HEK293 (cell line): ENCODE measurements around the gene ELL.

Experiments
- CTCF ChIA-PET: fragments of 350-600 bp; formaldehyde crosslinking; extraction: SDS; loops from one replicate; lab custom pipeline; 2021; ENCODE audit warnings: antibody characterized with exemption; lab: Yijun Ruan, JAX
- POLR2A ChIA-PET: fragments of 300-600 bp; formaldehyde crosslinking; extraction: SDS; loops from one replicate; lab custom pipeline; 2020; ENCODE audit warnings: antibody characterized with exemption, inconsistent platforms; lab: Yijun Ruan, JAX
- H3K27ac ChIP-seq: fragments of 200-500 bp; sonication (Bioruptor generic); 2 replicates; pipeline ENCODE4 v1.5.1; 2014; ENCODE audit warnings: low read depth, low read length, control low read depth, inconsistent platforms; ENCODE audit errors: extremely low read depth
- H3K36me3 ChIP-seq, 2 experiments: fragments of 200-500 bp in 1 of 2; sonication (Bioruptor generic) in 1 of 2; 1 replicate in 1 of 2; 2 replicates in 1 of 2; pipeline ENCODE4 v1.5.1; 2014 to 2017; ENCODE audit warnings: inconsistent platforms in 2 of 2, low read length in 2 of 2; ENCODE audit not compliant: control insufficient read depth in 2 of 2, insufficient read depth in 1 of 2
- H3K4me1 ChIP-seq: fragments of 200-500 bp; sonication (Bioruptor generic); 2 replicates; pipeline ENCODE4 v1.5.1; 2014; ENCODE audit warnings: mild to moderate bottlenecking, low read length, inconsistent platforms; ENCODE audit not compliant: control insufficient read depth, insufficient read depth
- H3K4me3 ChIP-seq: 2 replicates; pipeline ENCODE4 v1.5.1; 2011; ENCODE audit warnings: low read depth, mild to moderate bottlenecking, control low read depth, low read length, moderate library complexity
- H3K9me3 ChIP-seq: fragments of 200-500 bp; sonication (Bioruptor generic); 2 replicates; pipeline ENCODE4 v1.5.1; 2014; ENCODE audit warnings: low read depth, low read length, inconsistent platforms; ENCODE audit not compliant: control insufficient read depth, insufficient read depth
- BCL11A ChIP-seq: fragments of 450-650 bp; formaldehyde crosslinking; IDR thresholded peaks from 2 replicates; pipeline ENCODE4 v1.5.1; 2016; ENCODE audit warnings: low read depth, missing biosample characterization, missing genetic modification characterization
- BCL11B ChIP-seq: fragments of 450-650 bp; formaldehyde crosslinking; IDR thresholded peaks from 2 replicates; pipeline ENCODE4 v1.5.1; 2016; ENCODE audit warnings: low read depth, missing biosample characterization, missing genetic modification characterization
- CTCF ChIP-seq: fragments of 450-650 bp; formaldehyde crosslinking; IDR thresholded peaks from 2 replicates; pipeline ENCODE4 v1.5.1; 2016; ENCODE audit warnings: missing biosample characterization, missing genetic modification characterization
- GLIS1 ChIP-seq: fragments of 450-650 bp; formaldehyde crosslinking; IDR thresholded peaks from 2 replicates; pipeline ENCODE4 v1.5.1; 2016; ENCODE audit warnings: missing biosample characterization, missing genetic modification characterization
- GLIS2 ChIP-seq: fragments of 450-650 bp; formaldehyde crosslinking; IDR thresholded peaks from 2 replicates; pipeline ENCODE4 v1.5.1; 2016; ENCODE audit warnings: missing biosample characterization, missing genetic modification characterization
- HIC1 ChIP-seq: fragments of 450-650 bp; formaldehyde crosslinking; IDR thresholded peaks from 2 replicates; pipeline ENCODE4 v1.5.1; 2016; ENCODE audit warnings: missing biosample characterization, missing genetic modification characterization
- KLF17 ChIP-seq: fragments of 450-650 bp; formaldehyde crosslinking; IDR thresholded peaks from 2 replicates; pipeline ENCODE4 v1.5.1; 2016; ENCODE audit warnings: missing biosample characterization, missing genetic modification characterization
- MEIS1 ChIP-seq: sonication (generic); formaldehyde crosslinking; IDR thresholded peaks from 2 replicates; pipeline ENCODE4 v1.8.1; 2022; ENCODE audit warnings: missing genetic modification reagents, mild to moderate bottlenecking, borderline replicate concordance
- OSR2 ChIP-seq: fragments of 450-650 bp; formaldehyde crosslinking; IDR thresholded peaks from 2 replicates; pipeline ENCODE4 v1.5.1; 2016; ENCODE audit warnings: missing biosample characterization, missing genetic modification characterization
- PRDM1 ChIP-seq: fragments of 450-650 bp; formaldehyde crosslinking; IDR thresholded peaks from 2 replicates; pipeline ENCODE4; 2016; ENCODE audit warnings: missing biosample characterization, missing genetic modification characterization
- SP2 ChIP-seq: fragments of 450-650 bp; formaldehyde crosslinking; IDR thresholded peaks from 2 replicates; pipeline ENCODE4 v1.5.1; 2016; ENCODE audit warnings: missing biosample characterization, missing genetic modification characterization
- SP7 ChIP-seq: fragments of 450-650 bp; formaldehyde crosslinking; IDR thresholded peaks from 2 replicates; pipeline ENCODE4 v1.5.1; 2016; ENCODE audit warnings: missing biosample characterization, missing genetic modification characterization
- YY2 ChIP-seq: fragments of 450-650 bp; formaldehyde crosslinking; IDR thresholded peaks from 2 replicates; pipeline ENCODE4 v1.5.1; 2016; ENCODE audit warnings: missing biosample characterization, missing genetic modification characterization
- ZBTB48 ChIP-seq: fragments of 450-650 bp; formaldehyde crosslinking; IDR thresholded peaks from 2 replicates; pipeline ENCODE4 v1.5.1; 2016; ENCODE audit warnings: missing biosample characterization, missing genetic modification characterization
- ZBTB7A ChIP-seq: fragments of 450-650 bp; formaldehyde crosslinking; IDR thresholded peaks from 2 replicates; pipeline ENCODE4 v1.5.1; 2016; ENCODE audit warnings: low read depth, missing biosample characterization, missing genetic modification characterization
- ZFP41 ChIP-seq: fragments of 450-650 bp; formaldehyde crosslinking; IDR thresholded peaks from 2 replicates; pipeline ENCODE4 v1.5.1; 2016; ENCODE audit warnings: missing biosample characterization, missing genetic modification characterization, borderline replicate concordance
- ZNF138 ChIP-seq: fragments of 450-650 bp; formaldehyde crosslinking; IDR thresholded peaks from 2 replicates; pipeline ENCODE4 v1.5.1; 2016; ENCODE audit warnings: missing biosample characterization, missing genetic modification characterization, borderline replicate concordance
- ZNF148 ChIP-seq: fragments of 450-650 bp; formaldehyde crosslinking; IDR thresholded peaks from 2 replicates; pipeline ENCODE4 v1.5.0; 2017; ENCODE audit warnings: missing biosample characterization, missing genetic modification characterization, borderline replicate concordance
- ZNF155 ChIP-seq: fragments of 450-650 bp; formaldehyde crosslinking; IDR thresholded peaks from 2 replicates; pipeline ENCODE4 v1.5.1; 2016; ENCODE audit warnings: missing biosample characterization, missing genetic modification characterization
- ZNF16 ChIP-seq: fragments of 450-650 bp; formaldehyde crosslinking; IDR thresholded peaks from 2 replicates; pipeline ENCODE4 v1.5.1; 2016; ENCODE audit warnings: low read depth, missing biosample characterization, missing genetic modification characterization
- ZNF175 ChIP-seq: fragments of 450-650 bp; formaldehyde crosslinking; IDR thresholded peaks from 2 replicates; pipeline ENCODE4 v1.5.1; 2016; ENCODE audit warnings: missing biosample characterization, missing genetic modification characterization
- ZNF2 ChIP-seq: fragments of 450-650 bp; formaldehyde crosslinking; IDR thresholded peaks from 2 replicates; pipeline ENCODE4 v1.5.1; 2016; ENCODE audit warnings: missing biosample characterization, missing genetic modification characterization
- ZNF223 ChIP-seq: fragments of 450-650 bp; formaldehyde crosslinking; IDR thresholded peaks from 2 replicates; pipeline ENCODE4 v1.5.1; 2016; ENCODE audit warnings: missing biosample characterization, missing genetic modification characterization
- ZNF350 ChIP-seq: fragments of 450-650 bp; formaldehyde crosslinking; IDR thresholded peaks from 2 replicates; pipeline ENCODE4 v1.5.0; 2017; ENCODE audit warnings: missing biosample characterization, mild to moderate bottlenecking, missing genetic modification characterization
- ZNF529 ChIP-seq: fragments of 450-650 bp; formaldehyde crosslinking; IDR thresholded peaks from 2 replicates; pipeline ENCODE4 v1.5.1; 2017; ENCODE audit warnings: missing genetic modification characterization, missing biosample characterization; ENCODE audit not compliant: insufficient replicate concordance
- ZNF639 ChIP-seq: fragments of 450-650 bp; formaldehyde crosslinking; IDR thresholded peaks from 2 replicates; pipeline ENCODE4 v1.5.1; 2016; ENCODE audit warnings: missing biosample characterization, missing genetic modification characterization
- ZNF670 ChIP-seq: fragments of 450-650 bp; formaldehyde crosslinking; IDR thresholded peaks from 2 replicates; pipeline ENCODE4 v1.5.1; 2016; ENCODE audit warnings: missing biosample characterization, missing genetic modification characterization, low read depth
- ZNF692 ChIP-seq: fragments of 450-650 bp; formaldehyde crosslinking; IDR thresholded peaks from 2 replicates; pipeline ENCODE4 v1.5.1; 2016; ENCODE audit warnings: missing biosample characterization, missing genetic modification characterization
- ZNF843 ChIP-seq: fragments of 450-650 bp; formaldehyde crosslinking; IDR thresholded peaks from 2 replicates; pipeline ENCODE4 v1.5.1; 2016; ENCODE audit warnings: missing biosample characterization, missing genetic modification characterization

Gene ELL

GRCh38 chr19:18427080-18427742 is 94.7 kb downstream of the ELL start:
- Histone ChIP-seq H3K36me3 (no peaks in the 10 kb centered on the region), H3K4me1 (peaks cover 14% of the 10 kb centered on the region), H3K4me3 (no peak overlapping the region), H3K9me3 (no peaks in the 10 kb centered on the region), H3K27ac (no peak overlapping the region)
- ChIA-PET CTCF (no interaction called here), POLR2A (interaction anchor here (0.5 kb wide), 1 partner anchor 578 kb away, joined by 5 read pairs; no protein-coding TSS in a partner anchor)
- TF ChIP-seq GLIS1 (tag by site-specific recombination) (peak; percentile 78), YY2 (tag by site-specific recombination) (no peak), ZNF138 (no peak), BCL11A (no peak), ZNF350 (tag by site-specific recombination) (no peak), ZFP41 (tag by site-specific recombination) (no peak), SP7 (tag by site-specific recombination) (no peak), ZNF529 (no peak), ZNF639 (tag by site-specific recombination) (no peak), ZBTB48 (tag by site-specific recombination) (no peak), BCL11B (tag by site-specific recombination) (0 out of 2 replicates have a peak, but pooled peaks have one; percentile 9), SP2 (no peak), HIC1 (tag by site-specific recombination) (peak; percentile 74), ZNF2 (tag by site-specific recombination) (no peak), ZBTB7A (tag by site-specific recombination) (no peak), ZNF670 (no peak), KLF17 (tag by site-specific recombination) (no peak), OSR2 (no peak), ZNF155 (tag by site-specific recombination) (no peak), ZNF692 (tag by site-specific recombination) (0 out of 2 replicates have a peak, but pooled peaks have one; percentile 21), ZNF223 (tag by site-specific recombination) (no peak), ZNF843 (no peak), PRDM1 (tag by site-specific recombination) (no peak), ZNF148 (tag by site-specific recombination) (no peak), ZNF175 (no peak), GLIS2 (tag by site-specific recombination) (0 out of 2 replicates have a peak, but pooled peaks have one; percentile 42), ZNF16 (tag by site-specific recombination) (no peak), CTCF (tag by site-specific recombination) (no peak), MEIS1 (CRISPR knock-in tag) (no peak)
